Measurements from ENCODE around the gene TUBB6. TPM values are rescaled to one million over a fixed set of nuclear protein-coding genes. Genes with fewer than 3 reads are reported as not detected.

The TUBB6 gene
- total and polyA plus RNA-seq, 2 of the 8 experiments (the other 6 are each of a cell fraction or from before 2014, with no cell fraction given): 126 to 223 TPM

DNA sequence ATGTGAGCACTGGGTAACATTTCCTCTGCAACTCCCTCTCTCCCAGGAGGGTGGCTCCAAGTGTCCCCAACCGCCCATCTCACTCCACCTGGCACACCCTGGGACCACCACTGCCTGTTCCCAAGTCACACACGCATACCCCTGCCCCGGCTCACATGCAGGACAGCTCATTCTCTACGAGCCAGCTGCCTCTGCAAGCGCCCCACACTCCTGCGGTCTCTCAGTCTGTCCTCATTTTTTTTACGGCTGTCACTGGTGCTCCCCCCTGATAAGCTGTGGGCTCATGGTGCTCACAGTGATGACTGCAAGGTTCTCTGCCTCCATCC lies 38.2 kb downstream of the TUBB6 start:
- H3K14ac ChIP-seq (ENCODE audit: insufficient read length): no peak overlapping the region
- H3K56ac ChIP-seq (replicated peaks; ENCODE audit: insufficient read length, low read depth, low read length): no peak overlapping the region
- CTCF ChIA-PET (ENCODE audit: partially characterized antibody): interaction anchor here (0.7 to 5.0 kb wide), 4 partner anchors 8 to 63 kb away, joined by 3 to 27 read pairs (median 4); no protein-coding TSS in a partner anchor
- no peak overlapping the region for H2BK5ac ChIP-seq (ENCODE audit: low read depth, low read length)
- no peak overlapping the region; the same call in 1 of the 2 replicates for H3K18ac ChIP-seq (ENCODE audit: extremely low read depth, low read length)
- 95% methylated on average over 7 of the region's 7 CpGs; no CpG with 5 or more reads in 1 of the 2 experiments for WGBS, 2 experiments (ENCODE audit: extremely low coverage in 1 of 2, insufficient coverage in 1 of 2, insufficient read length in 1 of 2, insufficient replicate concordance in 2 of 2, low coverage in 1 of 2, low lambda C conversion rate in 2 of 2, missing lambda C conversion rate in 1 of 2)
- POLR2A ChIA-PET (ENCODE audit: partially characterized antibody): interaction anchor here (1.5 kb wide), 1 partner anchor 10 kb away, joined by 6 read pairs; no protein-coding TSS in a partner anchor
- H3K4ac ChIP-seq (replicated peaks; ENCODE audit: insufficient read length, low read depth, low read length): no peak overlapping the region
- H3K27ac ChIP-seq (ENCODE audit: low read depth, low read length): no peak overlapping the region; the same call in 1 of the 2 replicates
- H3K9ac ChIP-seq (replicated peaks in 1 of 4; ENCODE audit: extremely low read depth in 1 of 4, low read depth in 3 of 4, low read length in 3 of 4): no peak overlapping the region
- H3K9me3 ChIP-seq (ENCODE audit: insufficient read depth in 2 of 2, low read depth in 1 of 2, low read length in 1 of 2): no peaks in the 10 kb centered on the region
- H3K79me1 ChIP-seq (ENCODE audit: low read depth, low read length): no peaks in the 10 kb centered on the region
- H3K79me2 ChIP-seq (ENCODE audit: control insufficient read depth in 1 of 2, insufficient read depth in 2 of 2, low read length in 2 of 2): no peaks in the 10 kb centered on the region
- DNase-seq (ENCODE audit: low read depth in 1 of 2, low spot score in 2 of 2): no peak
- H4K20me1 ChIP-seq (replicated peaks in 1 of 2; ENCODE audit: control insufficient read depth in 1 of 2, insufficient read depth in 2 of 2, low read length in 2 of 2): no peaks in the 10 kb centered on the region
- no peak overlapping the region for H2AK5ac ChIP-seq (ENCODE audit: low read depth, low read length)
- no peak overlapping the region for H4K5ac ChIP-seq (ENCODE audit: insufficient read length, low read depth, low read length)
- no peak overlapping the region for H3K4me2 ChIP-seq (ENCODE audit: insufficient read depth in 1 of 2, low read depth in 2 of 2, low read length in 2 of 2)
- no peak overlapping the region for H2AFZ ChIP-seq (ENCODE audit: low read length)
- H2BK15ac ChIP-seq (ENCODE audit: low read length): no peak overlapping the region
- H2BK12ac ChIP-seq (ENCODE audit: low read depth, low read length): no peak overlapping the region
- TF ChIP-seq RBBP5 (IDR thresholded peaks at IDR 0.05; ENCODE audit: borderline replicate concordance, low read depth, low read length) (no peak), BCL11A (IDR thresholded peaks at IDR 0.05; ENCODE audit: low read depth in 2 of 2, low read length in 2 of 2) (no peak), SP4 (IDR thresholded peaks at IDR 0.05; ENCODE audit: low read length) (no peak), JUN (IDR thresholded peaks at IDR 0.05; ENCODE audit: low read depth, low read length) (no peak), CTBP2 (IDR thresholded peaks at IDR 0.05; ENCODE audit: borderline replicate concordance, insufficient read depth, insufficient read length, low read length) (no peak), MAFK (IDR thresholded peaks at IDR 0.05; ENCODE audit: low read depth, low read length) (no peak), POLR2A (IDR thresholded peaks at IDR 0.05; ENCODE audit: control extremely low read depth in 1 of 2, low read depth in 2 of 2, low read length in 2 of 2) (no peak), RFX5 (IDR thresholded peaks at IDR 0.05; ENCODE audit: borderline replicate concordance, low read depth, low read length) (no peak), RAD21 (IDR thresholded peaks at IDR 0.05 in 1 of 2, conservative IDR thresholded peaks at IDR 0.05 in 1 of 2; ENCODE audit: low read depth in 2 of 2, low read length in 2 of 2) (no peak), CBX8 (IDR thresholded peaks at IDR 0.05; ENCODE audit: borderline replicate concordance, low read depth, low read length) (no peak)
- TF ChIP-seq, protein P1, sequence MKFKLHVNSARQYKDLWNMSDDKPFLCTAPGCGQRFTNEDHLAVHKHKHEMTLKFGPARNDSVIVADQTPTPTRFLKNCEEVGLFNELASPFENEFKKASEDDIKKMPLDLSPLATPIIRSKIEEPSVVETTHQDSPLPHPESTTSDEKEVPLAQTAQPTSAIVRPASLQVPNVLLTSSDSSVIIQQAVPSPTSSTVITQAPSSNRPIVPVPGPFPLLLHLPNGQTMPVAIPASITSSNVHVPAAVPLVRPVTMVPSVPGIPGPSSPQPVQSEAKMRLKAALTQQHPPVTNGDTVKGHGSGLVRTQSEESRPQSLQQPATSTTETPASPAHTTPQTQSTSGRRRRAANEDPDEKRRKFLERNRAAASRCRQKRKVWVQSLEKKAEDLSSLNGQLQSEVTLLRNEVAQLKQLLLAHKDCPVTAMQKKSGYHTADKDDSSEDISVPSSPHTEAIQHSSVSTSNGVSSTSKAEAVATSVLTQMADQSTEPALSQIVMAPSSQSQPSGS (IDR thresholded peaks at IDR 0.05; ENCODE audit: low read length): no peak
- no peaks in the 10 kb centered on the region for H3K23me2 ChIP-seq (ENCODE audit: low read depth, low read length)
- no peak overlapping the region for H3K23ac ChIP-seq (ENCODE audit: insufficient read length)
- peaks cover 14 to 62% (median 38%) of the 10 kb centered on the region in 4 experiments for H3K36me3 ChIP-seq (ENCODE audit: control insufficient read depth in 2 of 4, insufficient read depth in 4 of 4, low read length in 3 of 4)
- no peak overlapping the region for H2BK20ac ChIP-seq (ENCODE audit: low read length)
- H4K8ac ChIP-seq (ENCODE audit: extremely low read depth, insufficient read depth, low read length): no peak overlapping the region
- H4K91ac ChIP-seq (replicated peaks; ENCODE audit: insufficient read length, low read length): no peak overlapping the region
- no peak overlapping the region for H3K4me3 ChIP-seq (ENCODE audit: extremely low read depth in 1 of 4, insufficient read depth in 2 of 4, low read depth in 3 of 4, low read length in 4 of 4)
- H3K4me1 ChIP-seq (replicated peaks in 1 of 4; ENCODE audit: control insufficient read depth in 3 of 4, insufficient read depth in 4 of 4, low read length in 3 of 4): no peaks in the 10 kb centered on the region
- no peak overlapping the region for H2BK120ac ChIP-seq (replicated peaks; ENCODE audit: low read depth, low read length)
- no peak for FAIRE-seq
- no peaks in the 10 kb centered on the region for H3K27me3 ChIP-seq (replicated peaks in 1 of 4; ENCODE audit: control insufficient read depth in 3 of 4, extremely low read depth in 1 of 4, insufficient read depth in 3 of 4, low read length in 3 of 4)

Data from H1 (cell line).